ENCODE data around the gene SCT. TPM values are rescaled to one million over a fixed set of nuclear protein-coding genes. Genes with fewer than 3 reads are reported as not detected.

The SCT gene
- total RNA-seq, 2 donors from 2014 or later = not detected

- no peak for ATAC-seq
- no peak for DNase-seq
- intact Hi-C loops (cut with DNase I) = no loop called here
- Histone ChIP-seq H3K9me3 (no peaks in the 10 kb centered on the region), H3K36me3 (replicated peaks in 1 of 2; ENCODE audit: insufficient read depth in 1 of 2, low read depth in 2 of 2) (peaks cover 0 to 5% of the 10 kb centered on the region in 2 donors), H3K4me3 (no peak overlapping the region), H3K27me3 (no peaks in the 10 kb centered on the region), H3K4me1 (no peaks in the 10 kb centered on the region), H3K27ac (no peak overlapping the region)
- WGBS, 2 donors = 88 to 90% methylated on average over 11 to 14 of the region's 14 CpGs
- TF ChIP-seq, protein P1, sequence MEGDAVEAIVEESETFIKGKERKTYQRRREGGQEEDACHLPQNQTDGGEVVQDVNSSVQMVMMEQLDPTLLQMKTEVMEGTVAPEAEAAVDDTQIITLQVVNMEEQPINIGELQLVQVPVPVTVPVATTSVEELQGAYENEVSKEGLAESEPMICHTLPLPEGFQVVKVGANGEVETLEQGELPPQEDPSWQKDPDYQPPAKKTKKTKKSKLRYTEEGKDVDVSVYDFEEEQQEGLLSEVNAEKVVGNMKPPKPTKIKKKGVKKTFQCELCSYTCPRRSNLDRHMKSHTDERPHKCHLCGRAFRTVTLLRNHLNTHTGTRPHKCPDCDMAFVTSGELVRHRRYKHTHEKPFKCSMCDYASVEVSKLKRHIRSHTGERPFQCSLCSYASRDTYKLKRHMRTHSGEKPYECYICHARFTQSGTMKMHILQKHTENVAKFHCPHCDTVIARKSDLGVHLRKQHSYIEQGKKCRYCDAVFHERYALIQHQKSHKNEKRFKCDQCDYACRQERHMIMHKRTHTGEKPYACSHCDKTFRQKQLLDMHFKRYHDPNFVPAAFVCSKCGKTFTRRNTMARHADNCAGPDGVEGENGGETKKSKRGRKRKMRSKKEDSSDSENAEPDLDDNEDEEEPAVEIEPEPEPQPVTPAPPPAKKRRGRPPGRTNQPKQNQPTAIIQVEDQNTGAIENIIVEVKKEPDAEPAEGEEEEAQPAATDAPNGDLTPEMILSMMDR (IDR thresholded peaks at IDR 0.05) = no peak
- no peak for TF ChIP-seq POLR2A (IDR thresholded peaks at IDR 0.05)
These were observed 19.2 kb upstream of the SCT start for GRCh38 chr11:646214-646613.

- Histone ChIP-seq H3K27me3 (no peaks in the 10 kb centered on the region), H3K4me1 (no peaks in the 10 kb centered on the region), H3K27ac (no peak overlapping the region), H3K9me3 (no peaks in the 10 kb centered on the region), H3K36me3 (replicated peaks in 1 of 2; ENCODE audit: insufficient read depth in 1 of 2, low read depth in 2 of 2) (peaks cover 0 to 5% of the 10 kb centered on the region in 2 donors), H3K4me3 (no peak overlapping the region)
- WGBS, 2 donors = 89 to 90% methylated on average over 11 to 16 of the region's 16 CpGs
- intact Hi-C loops (cut with DNase I) = no loop called here
- ATAC-seq (no peak), DNase-seq (no peak)
- no peak for TF ChIP-seq POLR2A (IDR thresholded peaks at IDR 0.05)
- TF ChIP-seq, protein P1 (IDR thresholded peaks at IDR 0.05) = no peak
These were observed 18.6 kb upstream of the SCT start for GRCh38 chr11:645536-645935.

DNA sequence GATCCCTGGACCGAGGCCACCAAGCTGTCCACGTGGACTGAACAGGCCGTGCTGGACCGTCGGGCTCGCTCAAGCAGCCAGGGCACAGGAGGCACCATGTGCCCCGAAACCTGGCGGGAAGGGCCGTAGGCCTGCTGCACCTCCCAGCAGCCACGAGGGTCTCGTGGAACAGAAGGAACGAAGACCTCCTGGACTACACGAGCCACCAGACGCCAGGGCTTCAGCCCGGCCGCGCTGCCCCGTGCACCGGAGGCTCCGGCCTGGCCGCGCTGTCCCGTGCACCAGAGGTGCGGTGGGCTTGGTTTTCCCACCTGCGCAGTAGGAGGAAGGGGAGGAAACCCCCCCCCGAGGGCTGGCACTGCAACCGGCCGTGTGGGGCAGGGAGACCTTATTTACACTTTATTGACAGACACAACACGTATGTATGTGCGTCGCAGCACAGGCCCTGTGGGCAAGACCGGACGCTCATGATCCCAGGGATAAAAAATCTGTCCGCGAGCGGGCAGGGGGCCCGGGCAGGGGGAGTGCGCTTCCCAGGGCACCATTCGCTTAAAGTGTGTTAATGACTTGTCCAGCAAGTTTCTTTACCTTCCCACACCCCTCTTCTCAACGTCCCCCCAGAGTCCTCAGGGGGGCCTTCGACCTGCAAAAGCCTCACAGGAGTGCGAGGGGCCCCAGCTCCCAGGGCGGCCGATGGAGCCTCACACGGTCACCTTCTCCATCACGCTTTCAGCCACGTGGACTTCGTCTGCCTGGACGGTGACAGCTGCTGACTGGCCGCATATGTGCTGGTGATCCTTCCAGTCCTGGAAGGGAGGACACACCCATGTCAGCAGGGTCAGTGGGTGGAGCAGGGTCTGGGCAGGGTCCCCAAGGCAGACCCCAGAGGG, 17.1 kb upstream of the SCT start:
- 86 to 89% methylated on average over 22 to 49 of the region's 50 CpGs for WGBS, 2 donors
- ATAC-seq = no peak
- H3K36me3 ChIP-seq (replicated peaks in 1 of 2; ENCODE audit: insufficient read depth in 1 of 2, low read depth in 2 of 2) = peaks cover 0 to 5% of the 10 kb centered on the region in 2 donors

DNA sequence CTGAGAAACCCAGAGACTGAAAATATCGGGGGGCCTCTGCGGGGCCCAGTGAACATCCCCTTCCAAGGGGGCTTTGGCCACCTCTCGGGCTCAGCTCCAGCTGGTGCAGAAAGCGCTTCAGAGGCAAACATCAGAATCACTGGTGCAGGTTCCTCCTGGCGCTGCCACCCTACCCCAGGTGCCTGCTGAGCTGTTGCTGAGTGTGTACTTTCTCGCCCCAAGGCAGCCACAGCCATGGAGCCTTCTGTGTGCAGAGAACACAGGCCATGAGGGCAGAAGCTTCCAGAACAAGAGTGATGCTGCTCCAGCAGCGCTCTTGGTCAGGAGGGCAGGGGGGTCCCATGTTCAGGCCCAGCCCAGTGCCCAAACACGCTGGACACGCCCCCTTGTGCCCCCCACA, 16.4 kb upstream of the SCT start:
- Histone ChIP-seq H3K4me1 (no peaks in the 10 kb centered on the region), H3K27ac (no peak overlapping the region), H3K27me3 (no peaks in the 10 kb centered on the region), H3K4me3 (no peak overlapping the region), H3K9me3 (no peaks in the 10 kb centered on the region), H3K36me3 (replicated peaks in 1 of 2; ENCODE audit: insufficient read depth in 1 of 2, low read depth in 2 of 2) (peaks cover 0 to 5% of the 10 kb centered on the region in 2 donors)
- ATAC-seq (no peak), DNase-seq (no peak)
- TF ChIP-seq, protein P1 (IDR thresholded peaks at IDR 0.05) = no peak
- no peak for TF ChIP-seq POLR2A (IDR thresholded peaks at IDR 0.05)
- intact Hi-C loops (cut with DNase I) = no loop called here
- 88 to 92% methylated on average over 4 to 8 of the region's 9 CpGs for WGBS, 2 donors

More for the DNA sequence above, 17.1 kb upstream of the SCT start:
- Histone ChIP-seq H3K27ac (no peak overlapping the region), H3K4me3 (no peak overlapping the region), H3K27me3 (no peaks in the 10 kb centered on the region), H3K9me3 (no peaks in the 10 kb centered on the region), H3K4me1 (no peaks in the 10 kb centered on the region)
- TF ChIP-seq, protein P1 (IDR thresholded peaks at IDR 0.05) = no peak
- no peak for TF ChIP-seq POLR2A (IDR thresholded peaks at IDR 0.05)
- DNase-seq = no peak
- intact Hi-C loops (cut with DNase I) = no loop called here

Data from body of pancreas (tissue), 4 donors.